Measurements from ENCODE around the gene TPPP2. TPM values are rescaled to one million over a fixed set of nuclear protein-coding genes. Genes with fewer than 3 reads are reported as not detected.

The TPPP2 gene
- total RNA-seq, 4 donors from 2014 or later: 0.22 to 2.3 (median 1.1) TPM

GRCh38 chr14:21068521-21069387 lies 38.7 kb downstream of the TPPP2 start:
- Histone ChIP-seq H3K4me1 (peaks cover 17 to 30% of the 10 kb centered on the region in 2 donors), H3K4me3 (peak overlapping the region; percentile 68 to 83 (median 74)), H3K36me3 (peaks cover 0 to 3% of the 10 kb centered on the region in 2 donors), H3K9me3 (no peaks in the 10 kb centered on the region), H3K27me3 (no peaks in the 10 kb centered on the region), H3K27ac (peak overlapping the region; percentile 84 to 91 (median 88))
- peak; percentile 49 to 51 for ATAC-seq
- intact Hi-C loops (cut with DNase I; ENCODE audit: low total_unique reads): loop anchor here (1.0 kb wide), 1 partner anchor 24 kb away; no protein-coding TSS in a partner anchor
- TF ChIP-seq POLR2A (IDR thresholded peaks at IDR 0.05) (no peak), CTCF (IDR thresholded peaks at IDR 0.05 in 4 of 5, conservative IDR thresholded peaks at IDR 0.05 in 1 of 5) (peak; percentile 41 to 74 (median 69))
- in situ Hi-C loops (cut with MboI; ENCODE audit: low sequenced_read_pairs in 4 of 4): loop anchor here in 2 of 4 donors (5.0 to 25.0 kb wide), 3 partner anchors 34 to 381 kb away; partner anchors contain the start of genes ANG (in 1 of the 2), RNASE4 (in 1 of the 2) and TMEM253 (in 1 of the 2)
- DNase-seq: peak in 1 of 2 donors; percentile 56

- Histone ChIP-seq H3K4me3 (peak overlapping the region; percentile 68 to 83 (median 74)), H3K27me3 (no peaks in the 10 kb centered on the region), H3K27ac (peak overlapping the region; percentile 84 to 91 (median 88)), H3K4me1 (peaks cover 17 to 30% of the 10 kb centered on the region in 2 donors), H3K9me3 (no peaks in the 10 kb centered on the region), H3K36me3 (peaks cover 0 to 7% of the 10 kb centered on the region in 2 donors)
- ATAC-seq (peak in 1 of 2 donors; percentile 11), DNase-seq (no peak)
- intact Hi-C loops (cut with DNase I; ENCODE audit: low total_unique reads): loop anchor here (1.0 kb wide), 1 partner anchor 35 kb away; no protein-coding TSS in a partner anchor
- TF ChIP-seq POLR2A (IDR thresholded peaks at IDR 0.05): no peak
- no peak for TF ChIP-seq CTCF (IDR thresholded peaks at IDR 0.05 in 4 of 5, conservative IDR thresholded peaks at IDR 0.05 in 1 of 5)
- in situ Hi-C loops (cut with MboI; ENCODE audit: low sequenced_read_pairs in 4 of 4): loop anchor here in 2 of 4 donors (5.0 to 25.0 kb wide), 3 partner anchors 33 to 382 kb away; partner anchors contain the start of genes ANG (in 1 of the 2), RNASE4 (in 1 of the 2) and TMEM253 (in 1 of the 2)
Measured at GRCh38 chr14:21069388-21070082, 39.5 kb downstream of the TPPP2 start.

- Histone ChIP-seq H3K4me1 (peaks cover 17 to 30% of the 10 kb centered on the region in 2 donors), H3K27me3 (no peaks in the 10 kb centered on the region), H3K36me3 (peaks cover 0 to 7% of the 10 kb centered on the region in 2 donors), H3K4me3 (peak within 1 kb of the TSS; percentile 68 to 83 (median 74)), H3K9me3 (no peaks in the 10 kb centered on the region), H3K27ac (peak within 1 kb of the TSS; percentile 84 to 91 (median 88))
- intact Hi-C loops (cut with DNase I; ENCODE audit: low total_unique reads) (loop anchor here (1.0 kb wide), 1 partner anchor 34 kb away; no protein-coding TSS in a partner anchor), in situ Hi-C loops (cut with MboI; ENCODE audit: low sequenced_read_pairs in 4 of 4) (loop anchor here in 1 of 4 donors (25.0 kb wide), 1 partner anchor 383 kb away; the partner anchor contains the start of genes ANG and RNASE4)
- ATAC-seq (peak; percentile 69 to 72), DNase-seq (peak in 1 of 2 donors; percentile 70)
- TF ChIP-seq POLR2A (IDR thresholded peaks at IDR 0.05) (peak; percentile 60 to 65), CTCF (IDR thresholded peaks at IDR 0.05 in 4 of 5, conservative IDR thresholded peaks at IDR 0.05 in 1 of 5) (no peak)
Measured at GRCh38 chr14:21070083-21070609, 40.1 kb downstream of the TPPP2 start, which contains the start of gene ARHGEF40. TSS of gene ARHGEF40 (plus strand) at chr14:21070304. CDS start at chr14:21070397, 93 bp downstream.

Measured in gastrocnemius medialis (tissue), 4 donors.